ENCODE data around the gene CACNA1C. TPM values are rescaled to one million over a fixed set of nuclear protein-coding genes. Genes with fewer than 3 reads are reported as not detected.

CACNA1C gene
- total and polyA plus RNA-seq, 10 of the 15 experiments (the other 5 are each of a cell fraction or from before 2014, with no cell fraction given) = under 0.01 to 0.15 (median 0.09) TPM; not detected in 5

GRCh38 chr12:2108166-2108565 is 55.4 kb downstream of the CACNA1C start:
- Histone ChIP-seq H3K9ac (ENCODE audit: control insufficient read depth, insufficient read depth, low read length) (no peak overlapping the region), H4K20me1 (ENCODE audit: control insufficient read depth, insufficient read depth) (no peaks in the 10 kb centered on the region), H3K27me3 (replicated peaks in 1 of 2; ENCODE audit: control insufficient read depth in 2 of 2, insufficient read depth in 2 of 2, low read length in 1 of 2) (no peaks in the 10 kb centered on the region; a peak in 2 of 4 replicates), H3K36me3 (ENCODE audit: control insufficient read depth in 2 of 2, insufficient read depth in 2 of 2, low read length in 1 of 2) (no peaks in the 10 kb centered on the region), H2AFZ (ENCODE audit: control insufficient read depth, low read depth, low read length) (no peak overlapping the region), H3K9me3 (replicated peaks; ENCODE audit: control insufficient read depth, insufficient read depth, low read length) (no peaks in the 10 kb centered on the region), H3K4me2 (ENCODE audit: control insufficient read depth, insufficient read depth) (no peak overlapping the region), H3K79me2 (ENCODE audit: control insufficient read depth, insufficient read depth, low read length) (no peaks in the 10 kb centered on the region), H3K27ac (ENCODE audit: control insufficient read depth, insufficient read depth) (no peak overlapping the region), H3K4me3 (no peak overlapping the region), H3K4me1 (ENCODE audit: control insufficient read depth, insufficient read depth, low read length) (no peaks in the 10 kb centered on the region)
- CTCF ChIA-PET = no interaction called here
- ATAC-seq (no peak), DNase-seq (ENCODE audit: low read depth, low spot score) (no peak), FAIRE-seq (no peak)
- BruUV-seq (replicated peaks) = no TSS peak
- in situ Hi-C loops (cut with MboI) (no loop called here), intact Hi-C loops (cut with micrococcal nuclease; ENCODE audit: unreplicated experiment) (no loop called here)
- RAD21 ChIA-PET (ENCODE audit: unreplicated experiment) = no interaction called here
- TF ChIP-seq RAD21 (IDR thresholded peaks at IDR 0.05; ENCODE audit: insufficient read depth, low read depth, low read length) (no peak), MYC (IDR thresholded peaks at IDR 0.05; ENCODE audit: insufficient read depth, insufficient read length, insufficient replicate concordance, low read length, severe bottlenecking) (no peak), ATF7 (IDR thresholded peaks at IDR 0.05; ENCODE audit: low read depth) (no peak), FOXM1 (IDR thresholded peaks at IDR 0.05; ENCODE audit: low read depth, low read length) (no peak), IRF4 (IDR thresholded peaks at IDR 0.05; ENCODE audit: low read depth, low read length) (no peak), TCF12 (IDR thresholded peaks at IDR 0.05; ENCODE audit: low read depth, low read length) (no peak), MTA2 (IDR thresholded peaks at IDR 0.05; ENCODE audit: low read depth) (no peak), ZNF207 (IDR thresholded peaks at IDR 0.05; ENCODE audit: borderline replicate concordance) (no peak), CREB1 (IDR thresholded peaks at IDR 0.05; ENCODE audit: low read depth) (no peak), ZNF622 (IDR thresholded peaks at IDR 0.05) (no peak), ZNF384 (IDR thresholded peaks at IDR 0.05; ENCODE audit: borderline replicate concordance, low read depth, low read length) (no peak), SREBF1 (IDR thresholded peaks at IDR 0.05; ENCODE audit: low read length) (no peak), RELB (IDR thresholded peaks at IDR 0.05; ENCODE audit: low read depth) (no peak)
- SMC1A ChIA-PET (ENCODE audit: uncharacterized antibody, unreplicated experiment) = no interaction called here
- POLR2A ChIA-PET = no interaction called here
- 33% methylated on average over 8 of the region's 8 CpGs for WGBS (ENCODE audit: insufficient coverage, insufficient replicate concordance, low lambda C conversion rate, missing lambda C conversion rate)

Data from GM12878 (cell line).